Mucosa of stomach (tissue), 1 donor: ENCODE data around the gene MTHFR.

ENCODE experiments used
- H3K27me3 ChIP-seq: one replicate; pipeline ENCODE4 v1.7.0; 2013; ENCODE audit warnings: mild to moderate bottlenecking, low read length; ENCODE audit not compliant: control insufficient read depth, insufficient read depth
- H3K36me3 ChIP-seq: one replicate; pipeline ENCODE4 v1.7.0; 2013; ENCODE audit warnings: low read length; ENCODE audit not compliant: control insufficient read depth, insufficient read depth
- H3K4me1 ChIP-seq: one replicate; pipeline ENCODE4 v1.7.0; 2013; ENCODE audit warnings: mild to moderate bottlenecking, low read length; ENCODE audit not compliant: control insufficient read depth, insufficient read depth
- H3K4me3 ChIP-seq: one replicate; pipeline ENCODE4 v1.7.0; 2013; ENCODE audit warnings: low read length
- H3K9ac ChIP-seq: one replicate; pipeline ENCODE4 v1.7.0; 2013; ENCODE audit warnings: mild to moderate bottlenecking, low read length, moderate library complexity
- H3K9me3 ChIP-seq: one replicate; pipeline ENCODE4 v1.7.0; 2013; ENCODE audit warnings: mild to moderate bottlenecking, low read length, moderate library complexity; ENCODE audit not compliant: control insufficient read depth
- donor health status: Pancreatic carcinoma.

Gene MTHFR

DNA sequence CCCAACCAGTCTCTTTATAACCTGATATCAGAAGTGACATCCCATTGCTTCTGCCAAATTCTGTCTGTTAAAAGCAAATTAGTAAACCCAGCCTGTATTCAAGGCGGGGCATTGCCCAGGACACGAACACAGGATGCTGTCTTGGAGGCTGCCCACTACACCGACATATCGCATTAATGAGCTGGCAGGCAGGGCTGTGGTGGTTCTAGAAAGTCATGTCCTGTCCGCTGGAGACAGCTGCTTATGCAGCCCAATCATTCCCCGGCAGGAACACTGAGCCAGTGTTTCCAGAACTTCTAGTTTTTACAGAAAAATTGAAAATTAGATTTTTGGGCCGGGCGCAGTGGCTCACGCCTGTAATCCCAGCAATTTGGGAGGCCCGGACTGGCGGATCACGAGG lies 24.5 kb downstream of the MTHFR start:
- no peaks in the 10 kb centered on the region for H3K27me3 ChIP-seq
- peaks cover 19% of the 10 kb centered on the region for H3K4me1 ChIP-seq
- H3K36me3 ChIP-seq, result no peaks in the 10 kb centered on the region
- no peaks in the 10 kb centered on the region for H3K9me3 ChIP-seq
- H3K4me3 ChIP-seq, result no peak overlapping the region
- H3K9ac ChIP-seq, result no peak overlapping the region

DNA sequence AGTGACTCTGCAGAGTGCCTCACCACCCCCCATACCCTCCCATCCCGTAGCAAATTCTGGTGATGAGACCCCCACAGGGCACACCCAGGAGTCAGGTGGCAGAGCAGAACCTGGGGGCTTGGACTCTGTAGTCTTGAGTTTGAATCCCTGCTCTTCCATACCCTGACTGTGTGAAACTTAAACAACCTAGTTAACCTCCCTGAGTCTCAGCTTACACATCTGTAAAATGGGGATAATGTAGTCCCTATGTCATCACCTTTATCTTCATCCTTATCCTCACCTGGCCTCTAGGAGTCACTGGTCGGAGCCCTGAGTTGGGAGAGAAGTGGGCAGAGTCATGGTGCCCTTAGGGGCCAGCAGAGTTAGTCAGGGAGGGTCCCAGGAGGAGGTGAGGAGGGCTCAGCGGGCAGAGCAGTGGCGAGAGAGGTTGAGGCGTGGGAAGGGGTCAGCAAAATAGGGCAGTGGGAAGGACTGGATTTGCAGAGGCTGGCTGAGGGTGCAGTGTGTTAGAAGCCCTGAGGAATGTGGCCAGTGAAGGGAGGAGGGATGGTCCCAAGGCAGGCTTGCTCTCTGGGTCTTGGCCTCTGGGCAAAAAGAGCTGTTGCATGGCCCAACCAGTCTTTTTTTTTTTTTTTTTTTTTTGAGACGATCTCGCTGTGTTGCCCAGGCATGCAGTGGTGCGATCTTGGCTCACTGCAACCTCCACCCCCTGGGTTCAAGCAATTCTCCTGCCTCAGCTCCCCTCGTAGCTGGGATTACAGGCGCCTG lies 25.2 kb downstream of the MTHFR start:
- H3K9ac ChIP-seq, result no peak overlapping the region

DNA sequence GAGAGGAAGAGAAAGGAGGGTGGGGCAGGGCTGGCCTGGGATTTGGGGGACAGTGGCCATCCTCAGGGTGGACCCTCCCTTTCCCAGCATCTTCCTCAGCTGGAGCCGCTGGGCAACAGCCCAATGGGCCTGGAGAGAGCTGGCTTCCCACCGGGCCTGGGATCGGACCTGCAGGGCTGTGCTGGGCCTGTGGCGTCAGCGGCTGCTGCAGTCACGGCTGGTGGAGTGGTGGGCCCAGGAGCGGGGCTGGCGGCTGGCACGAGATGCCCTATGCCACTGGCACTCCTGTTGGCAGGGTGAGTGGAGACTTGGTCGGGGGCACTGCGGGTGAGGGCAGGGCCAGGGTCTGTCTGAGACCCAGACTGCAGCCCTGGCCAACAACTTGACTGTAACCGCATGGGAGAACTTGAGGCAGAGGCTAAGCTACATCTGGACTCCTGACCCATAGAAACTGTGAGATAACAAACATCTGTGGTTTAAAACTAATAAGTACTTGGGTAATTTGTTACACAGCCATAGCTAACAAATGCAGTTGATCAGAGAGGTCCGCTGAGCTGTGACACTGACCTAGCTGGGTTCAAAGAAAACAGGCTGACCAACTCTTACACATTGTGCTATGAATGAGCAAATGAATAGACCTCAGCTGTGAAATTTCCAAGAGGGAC lies 25.9 kb downstream of the MTHFR start:
- Histone ChIP-seq H3K4me3 (no peak overlapping the region), H3K4me1 (peaks cover 5% of the 10 kb centered on the region), H3K36me3 (no peaks in the 10 kb centered on the region), H3K27me3 (no peaks in the 10 kb centered on the region), H3K9me3 (no peaks in the 10 kb centered on the region), H3K9ac (no peak overlapping the region)

More for the DNA sequence above, 25.2 kb downstream of the MTHFR start:
- H3K9me3 ChIP-seq, result no peaks in the 10 kb centered on the region
- H3K4me1 ChIP-seq, result peaks cover 12% of the 10 kb centered on the region
- no peaks in the 10 kb centered on the region for H3K27me3 ChIP-seq
- no peaks in the 10 kb centered on the region for H3K36me3 ChIP-seq
- H3K4me3 ChIP-seq, result no peak overlapping the region

DNA sequence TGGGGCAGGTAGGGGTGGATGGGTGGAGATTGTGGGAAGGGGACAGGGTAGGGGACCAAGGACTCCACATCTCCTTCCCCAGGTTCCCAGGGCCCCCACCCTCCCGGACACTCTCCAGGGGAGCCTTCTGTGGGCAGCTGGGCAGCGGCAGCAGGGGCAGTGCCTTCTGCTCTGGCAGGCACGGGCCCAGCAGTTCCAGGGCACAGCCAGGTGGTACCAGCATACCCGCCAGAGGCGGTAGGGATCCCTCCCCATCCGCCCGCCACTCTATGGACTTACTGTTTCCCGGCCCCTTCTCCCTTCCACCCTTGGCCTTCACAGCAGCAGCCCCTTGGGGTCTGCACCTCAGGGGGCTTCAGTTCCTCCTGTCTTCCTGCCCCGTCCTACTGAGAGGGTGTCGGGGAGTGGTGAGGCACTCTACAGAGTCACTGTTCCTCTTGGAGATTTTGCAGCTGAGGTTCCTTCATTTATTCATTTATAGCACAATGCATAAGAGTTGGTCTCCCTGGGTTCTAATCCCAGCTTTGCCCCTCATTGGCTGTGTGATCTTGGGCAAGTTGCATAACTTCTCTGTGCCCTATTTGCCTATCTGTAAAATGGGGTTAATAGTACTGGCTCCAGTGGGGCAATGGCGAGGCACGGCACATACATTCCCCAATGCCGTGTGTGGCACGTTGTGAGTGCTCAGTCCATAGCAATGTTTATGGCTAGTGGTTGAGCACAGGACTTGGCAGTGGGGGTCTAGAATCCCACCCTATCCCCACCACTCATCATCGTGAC lies 26.7 kb downstream of the MTHFR start:
- H3K4me1 ChIP-seq, result no peaks in the 10 kb centered on the region
- no peaks in the 10 kb centered on the region for H3K36me3 ChIP-seq
- H3K9ac ChIP-seq, result no peak overlapping the region
- no peaks in the 10 kb centered on the region for H3K27me3 ChIP-seq
- no peaks in the 10 kb centered on the region for H3K9me3 ChIP-seq
- no peak overlapping the region for H3K4me3 ChIP-seq

DNA sequence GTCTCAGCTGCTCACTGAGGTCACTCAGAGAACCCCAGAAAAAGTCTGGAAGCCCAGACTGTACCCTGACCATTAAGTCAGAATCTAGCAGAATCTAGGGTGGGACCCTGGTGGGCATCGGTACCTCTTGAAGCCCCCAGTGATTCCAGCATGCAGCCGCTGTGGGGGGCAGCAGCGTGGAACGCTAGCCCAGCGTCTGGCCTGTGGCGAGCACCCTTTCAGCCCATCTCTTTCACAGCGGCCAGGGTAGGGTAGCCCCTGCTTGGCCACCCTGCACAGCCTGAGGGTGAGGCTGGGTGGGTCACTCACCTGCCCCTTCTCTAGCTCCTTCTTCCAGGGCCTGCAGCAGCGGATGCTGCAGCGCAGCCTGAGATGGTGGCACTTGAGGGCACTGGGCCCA lies 27.4 kb downstream of the MTHFR start:
- H3K27me3 ChIP-seq, result no peaks in the 10 kb centered on the region
- H3K36me3 ChIP-seq, result no peaks in the 10 kb centered on the region
- no peaks in the 10 kb centered on the region for H3K9me3 ChIP-seq
- H3K4me3 ChIP-seq, result no peak overlapping the region
- H3K4me1 ChIP-seq, result no peaks in the 10 kb centered on the region
- H3K9ac ChIP-seq, result no peak overlapping the region

DNA sequence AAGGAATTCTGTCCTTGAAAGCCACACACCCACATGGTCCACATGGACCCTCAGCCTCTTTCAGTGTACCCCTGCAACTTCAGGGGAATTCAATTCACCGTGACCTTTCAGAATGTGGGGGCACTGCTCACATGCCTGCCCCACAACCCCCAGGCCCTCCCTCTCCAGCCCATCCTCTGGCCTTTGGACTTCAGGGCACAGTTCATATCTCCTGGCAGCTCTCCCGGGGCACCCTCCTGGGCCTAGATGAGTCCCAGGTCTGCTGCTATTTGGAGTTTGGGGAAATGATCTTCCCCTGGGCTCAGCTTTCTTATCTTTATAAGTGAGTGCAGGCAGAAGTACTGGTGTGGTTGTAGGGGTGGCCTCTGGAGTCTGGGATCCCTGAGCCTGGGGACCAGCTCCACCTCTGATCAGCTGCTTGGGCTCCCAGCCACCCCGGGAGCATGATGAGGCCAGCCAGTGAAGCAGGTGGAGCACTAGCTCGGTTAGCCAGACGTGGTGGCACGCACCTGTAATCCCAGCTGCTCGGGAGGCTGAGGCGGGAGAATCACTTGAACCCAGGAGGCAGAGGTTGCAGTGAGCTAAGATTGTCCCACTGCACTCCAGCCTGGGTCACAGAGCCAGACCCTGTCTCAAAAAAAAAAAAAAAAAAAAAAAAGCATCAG lies 28.0 kb downstream of the MTHFR start:
- no peaks in the 10 kb centered on the region for H3K9me3 ChIP-seq

DNA sequence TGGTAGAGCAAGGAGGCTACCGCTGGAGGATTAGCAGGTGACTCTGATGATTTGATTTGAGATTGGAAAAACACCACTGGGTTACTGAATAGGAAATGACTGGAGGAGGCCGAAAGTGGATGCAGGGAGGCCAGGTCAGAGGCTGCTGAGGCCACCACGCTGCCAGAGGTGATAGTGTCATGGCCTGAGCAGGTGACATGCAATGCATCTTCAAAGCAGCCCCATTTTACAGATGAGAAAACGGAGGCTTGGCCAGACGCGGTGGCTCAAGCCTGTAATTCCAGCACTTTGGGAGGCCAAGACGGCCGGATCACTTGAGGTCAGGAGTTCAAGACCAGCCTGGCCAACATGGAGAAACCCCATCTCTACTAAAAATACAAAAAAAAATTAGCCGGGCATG lies 31.0 kb downstream of the MTHFR start:
- peaks cover 3% of the 10 kb centered on the region for H3K27me3 ChIP-seq
- no peaks in the 10 kb centered on the region for H3K9me3 ChIP-seq
- H3K4me3 ChIP-seq, result no peak overlapping the region
- H3K9ac ChIP-seq, result no peak overlapping the region
- H3K36me3 ChIP-seq, result no peaks in the 10 kb centered on the region
- H3K4me1 ChIP-seq, result no peaks in the 10 kb centered on the region

More for the DNA sequence above, 28.0 kb downstream of the MTHFR start:
- Histone ChIP-seq H3K36me3 (no peaks in the 10 kb centered on the region), H3K4me1 (no peaks in the 10 kb centered on the region), H3K4me3 (no peak overlapping the region), H3K9ac (no peak overlapping the region), H3K27me3 (no peaks in the 10 kb centered on the region)

DNA sequence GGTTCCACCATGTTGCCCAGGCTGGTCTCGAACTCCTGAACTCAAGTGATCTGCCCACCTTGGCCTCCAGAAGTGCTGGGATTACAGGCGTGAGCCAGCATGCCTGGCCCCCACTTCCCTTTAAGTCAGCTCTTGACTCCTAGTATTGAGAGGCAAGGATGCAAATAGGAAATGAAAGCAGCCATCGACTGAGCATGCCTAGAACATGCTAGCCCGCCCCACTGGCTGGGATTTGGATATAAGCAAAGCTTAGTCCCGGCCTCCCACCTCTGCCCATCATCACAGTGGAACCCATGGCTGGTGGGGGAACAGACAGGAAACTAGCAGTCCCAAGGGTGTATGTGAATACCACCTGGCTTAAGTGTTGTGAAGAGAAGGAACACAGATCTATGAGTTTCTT lies 33.3 kb downstream of the MTHFR start:
- H3K9ac ChIP-seq, result no peak overlapping the region
- no peaks in the 10 kb centered on the region for H3K36me3 ChIP-seq
- no peak overlapping the region for H3K4me3 ChIP-seq

DNA sequence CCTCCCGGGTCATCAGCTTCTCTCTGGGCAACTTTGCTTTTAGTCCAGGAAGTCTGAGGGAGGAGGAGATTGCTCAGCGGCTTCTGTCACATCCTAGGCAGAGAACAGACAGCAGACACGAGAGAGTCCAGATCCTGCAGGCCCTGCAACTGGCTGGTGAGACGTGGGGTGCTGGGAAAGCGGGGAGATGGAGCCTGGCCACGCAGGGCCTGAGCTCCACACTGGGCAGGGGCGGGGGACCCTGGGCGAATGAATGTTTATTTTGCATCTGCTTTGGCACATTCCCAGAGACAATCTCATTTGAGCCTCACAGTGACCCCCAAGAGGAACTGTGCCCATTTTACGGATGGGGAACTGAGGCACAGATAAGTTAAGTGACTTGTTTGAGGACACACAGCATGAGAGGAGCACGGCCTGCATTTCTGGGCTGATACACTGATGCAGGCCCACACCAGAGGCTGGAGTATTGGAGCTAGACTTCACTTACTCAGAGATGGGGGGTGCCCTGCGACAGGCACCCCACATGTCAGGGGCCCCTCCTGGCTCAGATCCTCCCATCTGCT lies 34.2 kb downstream of the MTHFR start:
- no peak overlapping the region for H3K4me3 ChIP-seq
- no peaks in the 10 kb centered on the region for H3K9me3 ChIP-seq
- H3K27me3 ChIP-seq, result peaks cover 3% of the 10 kb centered on the region
- no peak overlapping the region for H3K9ac ChIP-seq
- no peaks in the 10 kb centered on the region for H3K36me3 ChIP-seq
- H3K4me1 ChIP-seq, result no peaks in the 10 kb centered on the region

More for the DNA sequence above, 33.3 kb downstream of the MTHFR start:
- H3K9me3 ChIP-seq, result no peaks in the 10 kb centered on the region
- H3K27me3 ChIP-seq, result peaks cover 3% of the 10 kb centered on the region
- H3K4me1 ChIP-seq, result no peaks in the 10 kb centered on the region

DNA sequence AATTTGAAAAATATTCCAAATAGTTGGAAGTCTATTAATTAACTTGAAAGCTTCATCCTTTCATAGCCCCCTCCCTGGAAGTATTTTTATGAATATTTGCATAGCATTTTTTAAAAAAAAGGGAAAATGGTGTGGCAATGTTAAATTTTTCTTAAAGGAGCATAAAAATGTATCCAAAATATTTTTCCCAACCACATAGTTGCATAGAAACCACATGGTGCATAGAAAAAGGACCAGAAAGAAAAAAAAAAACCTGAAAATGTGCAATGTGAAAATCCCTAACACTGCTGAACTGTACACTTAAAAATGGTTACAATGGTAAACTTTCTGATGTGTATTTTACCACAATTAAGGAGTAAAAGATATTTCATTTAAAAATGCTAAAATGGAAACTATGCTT lies 35.8 kb downstream of the MTHFR start:
- H3K4me1 ChIP-seq, result no peaks in the 10 kb centered on the region
- no peaks in the 10 kb centered on the region for H3K9me3 ChIP-seq
- H3K36me3 ChIP-seq, result no peaks in the 10 kb centered on the region
- no peak overlapping the region for H3K9ac ChIP-seq
- peaks cover 6% of the 10 kb centered on the region for H3K27me3 ChIP-seq
- no peak overlapping the region for H3K4me3 ChIP-seq

DNA sequence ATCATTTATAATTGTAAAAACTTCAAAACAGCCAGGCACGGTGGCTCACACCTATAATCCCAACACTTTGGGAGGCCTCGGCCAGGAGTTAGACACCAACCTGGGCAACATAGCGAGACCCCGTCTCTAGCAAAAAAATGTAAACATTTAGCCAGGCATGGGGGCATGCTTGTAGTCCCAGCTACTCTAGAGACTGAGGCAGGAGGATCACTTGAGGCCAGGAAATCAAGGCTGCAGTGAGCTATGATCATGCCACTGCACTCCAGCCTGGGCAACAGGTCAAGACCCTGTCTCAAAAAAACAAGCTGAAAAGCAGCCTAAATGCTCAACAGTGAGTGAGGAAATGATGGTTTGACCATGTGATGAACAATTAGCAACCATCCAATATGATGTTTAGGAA lies 36.5 kb downstream of the MTHFR start:
- H3K36me3 ChIP-seq, result no peaks in the 10 kb centered on the region
- H3K9me3 ChIP-seq, result no peaks in the 10 kb centered on the region
- H3K27me3 ChIP-seq, result peaks cover 6% of the 10 kb centered on the region
- no peaks in the 10 kb centered on the region for H3K4me1 ChIP-seq
- H3K4me3 ChIP-seq, result no peak overlapping the region
- no peak overlapping the region for H3K9ac ChIP-seq
